Measurements from ENCODE around the gene TXNRD2.

GRCh38 chr22:19976671-19977070 is 35.1 kb upstream of the TXNRD2 start:
- TF ChIP-seq POLR2A (IDR thresholded peaks at IDR 0.05; ENCODE audit: low read length): no peak
- no peak for TF ChIP-seq GATA1 (IDR thresholded peaks at IDR 0.05; ENCODE audit: low read depth, low read length)

All from erythroblast (primary cell).